NCI-H748 treated with DMSO at 0.1 percent for 48 hours (cell line): Measurements from ENCODE around the gene SLC38A9.
"Not testable (repeated sequence)": the region's sequence is repeated elsewhere in the genome, so short reads cannot be mapped to it uniquely, and the experiment has no call there.

Experiments
- DNase-seq: peaks from one replicate; lab custom pipeline; 2025; lab: John Stamatoyannopoulos, UW

The SLC38A9 gene, protein sequence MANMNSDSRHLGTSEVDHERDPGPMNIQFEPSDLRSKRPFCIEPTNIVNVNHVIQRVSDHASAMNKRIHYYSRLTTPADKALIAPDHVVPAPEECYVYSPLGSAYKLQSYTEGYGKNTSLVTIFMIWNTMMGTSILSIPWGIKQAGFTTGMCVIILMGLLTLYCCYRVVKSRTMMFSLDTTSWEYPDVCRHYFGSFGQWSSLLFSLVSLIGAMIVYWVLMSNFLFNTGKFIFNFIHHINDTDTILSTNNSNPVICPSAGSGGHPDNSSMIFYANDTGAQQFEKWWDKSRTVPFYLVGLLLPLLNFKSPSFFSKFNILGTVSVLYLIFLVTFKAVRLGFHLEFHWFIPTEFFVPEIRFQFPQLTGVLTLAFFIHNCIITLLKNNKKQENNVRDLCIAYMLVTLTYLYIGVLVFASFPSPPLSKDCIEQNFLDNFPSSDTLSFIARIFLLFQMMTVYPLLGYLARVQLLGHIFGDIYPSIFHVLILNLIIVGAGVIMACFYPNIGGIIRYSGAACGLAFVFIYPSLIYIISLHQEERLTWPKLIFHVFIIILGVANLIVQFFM

DNA sequence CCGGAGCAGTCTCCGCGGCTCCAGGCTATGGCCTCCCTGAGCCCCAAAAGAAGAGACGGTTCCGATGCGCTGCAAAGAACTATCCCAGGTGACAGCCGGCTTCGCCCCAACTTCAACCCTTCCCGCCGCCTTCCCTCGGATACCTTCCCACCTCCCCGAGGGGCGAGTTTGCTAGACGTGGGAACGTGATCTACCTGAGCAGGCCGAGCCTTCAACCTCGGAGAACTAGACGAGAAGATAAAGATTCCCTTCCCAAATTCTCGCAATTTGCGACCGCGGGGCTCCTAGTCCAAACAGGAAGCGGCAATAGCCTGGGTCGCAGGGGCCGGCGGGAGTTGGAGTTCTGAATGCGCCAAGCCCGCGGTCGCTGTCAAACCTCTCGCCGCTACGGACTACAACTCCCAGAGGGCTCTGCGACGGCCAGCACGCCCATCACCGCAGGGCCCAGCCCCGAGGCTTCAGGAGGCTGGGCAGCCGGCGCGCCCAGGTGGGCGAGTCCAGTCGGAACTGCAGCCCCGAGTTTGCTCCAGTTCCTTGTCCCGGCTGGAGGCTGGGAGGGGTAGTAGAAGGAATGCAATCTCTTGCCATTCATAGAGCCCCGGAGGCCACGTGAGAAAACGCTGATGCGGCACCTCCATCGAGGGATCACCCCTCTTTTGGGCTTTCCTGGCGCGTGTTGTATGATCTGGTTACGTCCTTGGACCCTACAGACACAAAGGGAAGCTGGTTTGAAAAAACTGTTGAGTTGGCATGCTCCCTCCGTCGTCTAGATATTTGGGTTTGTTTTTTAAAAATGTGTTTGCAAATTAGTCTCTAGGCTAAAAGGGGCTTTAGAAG is at the start of gene SLC38A9:
SLC38A9 (minus strand) TSS at position 302 of the 837 bp plus-strand sequence. CDS start 14,366 bp downstream, outside the sequence.
- peak; percentile 89 for DNase-seq

- DNase-seq = not testable (repeated sequence)
These were observed 49.6 kb upstream of the SLC38A9 start for GRCh38 chr5:55761721-55762120.

DNA sequence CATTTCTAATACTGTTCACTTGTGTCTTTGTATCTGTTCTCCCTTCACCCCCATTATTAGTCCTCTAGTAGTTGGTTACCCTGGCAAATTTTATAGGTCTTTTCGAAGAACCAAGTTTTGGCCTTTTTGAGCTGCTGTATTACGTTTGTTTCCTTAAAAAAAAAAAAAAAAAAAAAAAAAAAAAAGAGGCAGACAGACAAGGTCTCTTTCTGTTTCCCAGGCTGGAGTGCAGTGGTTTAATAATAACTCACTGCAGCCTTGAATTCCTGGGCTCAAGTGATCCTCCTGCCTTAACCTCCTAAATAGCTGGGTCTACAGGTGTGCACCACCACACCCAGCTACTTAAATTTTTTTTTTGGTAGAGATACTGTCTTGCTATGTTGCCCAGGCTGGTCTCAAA is 46.6 kb upstream of the SLC38A9 start:
- DNase-seq = no peak

DNA sequence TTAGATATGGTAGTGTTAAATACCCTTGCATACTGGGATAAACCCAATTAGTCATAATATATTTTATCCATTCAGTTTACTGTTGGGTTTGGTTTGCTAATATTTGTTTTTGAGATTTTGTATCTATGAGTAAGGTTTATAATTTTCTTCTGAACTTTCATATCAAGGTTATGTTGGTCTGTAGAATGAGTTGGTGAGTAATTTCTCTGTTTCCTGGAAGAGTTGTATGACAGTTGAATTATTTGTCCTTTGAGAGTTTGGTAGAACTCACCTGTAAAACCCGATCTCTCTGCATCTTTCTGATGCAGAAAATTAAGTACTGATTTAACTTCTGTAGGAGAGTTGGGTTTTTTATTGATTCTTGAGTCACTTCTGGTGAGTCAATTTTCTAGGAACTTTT is 46.1 kb upstream of the SLC38A9 start:
- DNase-seq = no peak

DNA sequence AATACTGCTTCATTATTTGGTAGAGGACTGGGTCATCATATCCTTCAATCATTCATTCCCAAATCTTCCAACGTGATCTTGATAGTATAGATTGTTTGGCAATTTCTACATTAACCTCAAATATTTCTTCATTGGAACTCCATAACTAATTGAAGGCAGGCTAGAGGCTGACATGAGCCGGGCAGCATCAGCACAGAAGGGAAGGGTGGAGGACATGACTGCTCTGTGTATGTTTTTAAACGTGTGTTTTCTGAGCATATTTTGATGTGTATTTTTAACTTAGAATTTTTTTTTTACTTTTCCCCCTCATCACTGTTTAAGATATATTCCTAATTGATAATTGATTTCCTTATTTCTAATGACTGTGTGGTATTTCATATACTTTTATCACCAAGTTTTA is 38.4 kb upstream of the SLC38A9 start:
- DNase-seq = no peak

DNA sequence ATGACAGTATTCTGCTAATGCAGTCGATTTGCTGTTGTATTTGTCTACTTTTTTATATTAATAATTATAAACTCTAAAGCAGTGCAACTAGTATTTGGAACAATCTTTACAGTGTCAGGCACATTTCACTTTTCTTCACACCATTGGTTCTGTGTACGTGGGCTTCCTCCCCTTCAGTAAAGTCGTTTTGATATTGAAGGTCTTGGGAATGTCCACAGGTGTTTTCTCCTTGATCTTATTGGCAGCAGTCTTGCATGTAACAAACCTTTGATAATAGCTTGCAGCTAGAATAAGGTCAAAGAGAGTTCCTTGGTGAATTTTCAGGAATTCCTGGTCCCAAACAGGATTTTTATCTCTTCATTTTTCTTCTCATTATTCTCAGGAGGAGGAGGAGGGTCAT is 37.9 kb upstream of the SLC38A9 start:
- no peak for DNase-seq

- DNase-seq = no peak
These were observed 37.3 kb upstream of the SLC38A9 start for GRCh38 chr5:55749387-55749786.

DNA sequence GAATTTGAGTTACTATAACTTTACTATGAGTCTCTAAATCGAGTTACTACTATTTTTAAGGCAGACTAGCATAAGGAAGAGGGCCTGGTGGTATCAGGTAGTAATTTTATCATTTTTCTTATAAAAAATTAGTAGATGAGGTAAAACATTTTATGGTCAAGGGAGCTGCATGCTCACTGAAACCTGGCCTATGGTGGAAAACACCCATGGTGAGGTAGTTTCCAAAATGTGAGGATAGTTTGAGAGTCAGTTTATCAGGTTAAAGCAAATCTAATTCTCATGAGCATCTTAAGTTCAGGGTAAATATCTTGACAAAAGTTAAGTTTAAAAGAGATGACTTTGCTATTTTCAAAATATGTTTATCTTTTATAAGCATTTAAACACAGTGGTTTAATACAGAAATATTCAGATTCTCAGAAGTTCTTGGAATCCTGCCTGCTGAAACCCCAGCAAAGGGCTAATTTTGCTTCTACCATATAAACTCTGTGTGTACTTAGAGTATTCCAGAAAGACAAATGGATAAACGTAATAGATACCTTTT is 35.7 kb upstream of the SLC38A9 start:
- DNase-seq = no peak

DNA sequence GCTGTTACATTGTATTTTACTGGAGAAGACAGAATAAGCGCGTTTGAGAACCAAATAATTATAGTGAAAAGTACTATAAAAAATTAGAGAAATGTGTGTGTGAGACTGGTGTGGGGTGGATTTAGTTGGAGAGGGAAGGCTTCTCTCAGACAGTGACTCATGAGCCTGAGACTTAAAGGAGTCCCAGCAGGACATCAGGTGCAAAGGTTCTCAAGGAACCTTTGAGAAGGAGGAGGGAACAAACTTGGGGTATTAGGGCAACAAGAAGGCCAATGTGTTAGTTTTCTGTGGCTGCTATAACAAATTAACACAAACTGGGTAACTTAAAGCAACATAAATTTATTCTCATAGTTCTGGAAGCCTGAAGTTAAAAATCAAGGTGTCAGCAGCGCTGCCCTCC is 30.7 kb upstream of the SLC38A9 start:
- no peak for DNase-seq

DNA sequence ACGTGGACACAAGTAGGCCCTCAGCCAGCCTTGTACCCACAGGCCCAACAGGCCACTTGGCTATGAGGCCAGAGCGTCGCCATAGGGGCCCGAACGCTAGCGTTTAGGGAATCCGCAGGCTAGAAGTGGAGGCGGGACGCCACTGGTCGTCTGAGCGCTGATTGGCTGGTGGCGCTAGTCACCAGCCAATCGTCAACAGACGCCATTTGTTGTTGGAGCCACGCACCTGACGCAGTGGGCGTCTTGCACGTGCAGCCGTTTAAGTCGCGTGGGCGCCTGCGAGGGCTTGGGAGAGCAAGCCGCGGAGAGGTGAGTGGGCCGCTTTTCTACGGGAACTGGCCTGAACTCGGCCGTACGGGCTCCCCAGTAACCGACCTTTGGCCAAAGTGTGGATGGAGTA is 25.7 kb upstream of the SLC38A9 start, which contains the start of gene DDX4:
DDX4 (plus strand) TSS at position 269 of the 400 bp plus-strand sequence. CDS start 903 bp downstream, outside the sequence.
- DNase-seq = no peak

GRCh38 chr5:55734658-55735057 is 22.5 kb upstream of the SLC38A9 start:
- no peak for DNase-seq

GRCh38 chr5:55732585-55732984 is 20.5 kb upstream of the SLC38A9 start:
- DNase-seq = no peak

DNA sequence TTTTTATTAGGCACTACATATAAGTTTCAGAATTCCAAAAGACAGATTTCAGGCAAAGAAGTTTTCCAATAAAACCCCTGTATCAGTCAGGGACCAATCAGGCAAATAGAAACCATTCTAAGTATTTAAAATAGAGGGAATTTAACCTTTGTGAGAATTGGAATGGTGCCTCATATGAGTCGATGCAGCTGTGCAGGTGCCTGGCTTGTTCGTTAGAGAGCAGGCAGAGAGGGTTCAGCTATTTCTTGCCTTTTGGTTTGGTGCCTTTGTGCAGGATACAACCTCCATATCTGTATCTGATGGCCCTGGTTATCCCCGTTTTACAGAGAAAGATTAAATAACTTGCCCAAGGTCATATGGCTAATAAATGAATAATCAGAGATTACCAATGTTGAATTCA is 19.7 kb upstream of the SLC38A9 start:
- no peak for DNase-seq

GRCh38 chr5:55724281-55724680 is 12.2 kb upstream of the SLC38A9 start:
- no peak for DNase-seq

DNA sequence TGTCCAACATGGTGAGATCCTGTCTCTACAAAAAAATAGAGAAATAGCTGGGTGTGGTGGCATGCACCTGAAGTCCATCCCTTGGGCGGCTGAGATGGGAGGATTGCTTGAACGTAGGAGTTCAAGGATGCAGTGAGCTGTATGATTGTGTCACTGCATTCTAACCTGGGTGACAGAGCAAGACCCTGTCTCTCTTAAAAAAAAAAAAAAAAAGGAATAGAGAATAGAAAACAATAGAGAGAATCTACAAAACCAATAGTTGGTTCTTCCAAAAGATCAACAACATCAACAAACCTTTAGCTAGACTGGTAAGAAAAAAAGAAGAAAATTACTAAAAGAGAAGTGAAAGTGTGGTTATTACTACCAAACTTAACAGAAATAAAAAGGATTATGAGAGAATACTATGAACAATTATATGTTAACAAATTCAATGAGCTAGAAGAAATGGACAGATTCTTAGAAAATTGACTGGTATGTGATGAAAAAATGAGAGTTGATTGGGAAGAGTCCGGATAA is 8.1 kb upstream of the SLC38A9 start:
- DNase-seq = no peak

DNA sequence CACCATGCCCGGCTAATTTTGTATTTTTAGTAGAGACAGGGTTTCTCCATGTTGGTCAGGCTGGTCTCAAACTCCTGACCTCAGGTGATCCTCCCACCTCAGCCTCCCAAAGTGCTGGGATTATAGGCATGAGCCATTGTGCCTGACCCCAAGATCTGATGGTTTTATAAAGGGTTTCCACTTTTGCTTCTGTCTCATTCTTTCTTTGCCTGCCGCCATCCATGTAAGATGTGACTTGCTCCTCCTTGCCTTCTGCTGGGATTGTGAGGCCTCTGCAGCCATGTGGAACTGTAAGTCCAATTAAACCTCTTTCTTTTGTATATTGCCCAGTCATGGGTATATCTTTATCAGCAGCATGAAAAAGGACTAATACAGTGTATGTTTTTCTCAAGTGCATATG is 6.9 kb upstream of the SLC38A9 start:
- not testable (repeated sequence) for DNase-seq

DNA sequence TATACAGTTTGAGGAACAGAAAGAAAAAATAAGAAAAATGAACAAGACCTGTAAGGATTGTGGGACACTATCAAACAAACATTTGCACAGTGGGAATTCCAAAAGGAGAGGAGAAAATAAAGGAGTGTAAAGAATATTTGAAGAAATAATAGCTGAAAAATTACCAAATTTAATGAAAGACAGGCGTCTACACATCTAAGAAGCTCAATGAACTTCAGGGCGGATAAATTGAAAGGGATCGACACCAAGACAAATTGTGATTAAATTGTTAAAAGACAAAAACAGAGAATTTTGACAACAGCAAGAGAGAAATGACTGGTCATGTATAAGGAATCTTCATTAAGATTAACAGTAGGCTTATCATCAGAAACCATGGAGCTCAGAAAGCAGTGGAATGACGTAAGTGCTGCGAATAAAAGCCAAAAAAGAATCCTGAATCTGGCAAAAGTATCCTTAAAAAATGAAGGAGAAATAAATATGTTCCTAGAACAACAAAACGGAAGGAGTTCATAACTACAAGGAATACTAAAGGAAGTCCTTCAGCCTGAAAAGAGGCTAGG is 3.5 kb upstream of the SLC38A9 start:
- DNase-seq = no peak

GRCh38 chr5:55714749-55715148 is 2.6 kb upstream of the SLC38A9 start:
- no peak for DNase-seq

GRCh38 chr5:55714339-55714738 is 2.2 kb upstream of the SLC38A9 start:
- no peak for DNase-seq

GRCh38 chr5:55713871-55714270 is 1.7 kb upstream of the SLC38A9 start:
- no peak for DNase-seq

DNA sequence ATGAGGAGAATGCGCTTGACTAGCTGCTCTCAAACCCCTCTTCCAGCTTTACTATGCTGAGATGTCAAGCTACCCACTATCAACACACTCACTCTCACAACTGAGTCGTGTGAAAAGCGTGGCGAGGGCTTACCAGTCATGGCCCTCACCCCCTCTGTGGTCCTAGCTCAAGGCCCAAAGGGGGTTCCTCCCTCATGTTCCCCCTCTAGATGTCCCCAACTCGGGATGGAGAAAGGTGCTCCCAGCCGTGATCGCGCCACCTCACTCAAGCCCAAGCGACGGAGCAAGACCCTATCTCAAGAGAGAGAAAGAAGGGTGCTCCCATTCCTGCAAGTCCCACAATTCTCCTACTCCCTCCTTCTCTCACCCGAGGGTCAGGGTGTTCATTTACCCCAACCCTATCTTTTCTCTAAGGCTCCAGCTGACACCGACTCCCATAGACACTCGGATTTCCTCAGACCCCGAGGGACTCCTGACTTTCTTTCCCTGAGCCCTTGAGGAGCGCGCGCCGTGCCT is 559 bp downstream of the SLC38A9 start:
- DNase-seq = no peak

GRCh38 chr5:55708732-55709131 is 3.4 kb downstream of the SLC38A9 start:
- no peak for DNase-seq
